Progenitor cell of endocrine pancreas (in vitro differentiated cells): ENCODE measurements around the gene PANX1. TPM values are rescaled to one million over a fixed set of nuclear protein-coding genes. Genes with fewer than 3 reads are reported as not detected.

Experiments
- DNase-seq: peaks from one replicate; pipeline ENCODE4 v3.0.0; 2021; ENCODE audit warnings: low spot score; ENCODE audit not compliant: unreplicated experiment
- H3K27ac Mint-ChIP-seq: 2 replicates; pipeline ENCODE4 v1.8.0; 2021; ENCODE audit warnings: mild to moderate bottlenecking, moderate library complexity, mixed read lengths
- H3K27me3 Mint-ChIP-seq: 2 replicates; pipeline ENCODE4 v1.8.0; 2021; ENCODE audit warnings: mixed read lengths
- H3K36me3 Mint-ChIP-seq: 2 replicates; pipeline ENCODE4 v1.8.0; 2022; ENCODE audit warnings: mixed read lengths; ENCODE audit not compliant: insufficient read depth
- H3K4me1 Mint-ChIP-seq: 2 replicates; pipeline ENCODE4 v1.8.0; 2021; ENCODE audit warnings: low read depth, mixed read lengths
- H3K4me3 Mint-ChIP-seq: 2 replicates; pipeline ENCODE4 v1.8.0; 2021; ENCODE audit warnings: low read depth, mild to moderate bottlenecking, moderate library complexity, mixed read lengths
- H3K9me3 Mint-ChIP-seq: 2 replicates; pipeline ENCODE4 v1.8.0; 2021; ENCODE audit warnings: low read depth, mixed read lengths
- CTCF ChIP-seq: fragments of 200-600 bp; sonication (generic); IDR thresholded peaks from one replicate; pipeline ENCODE4 v1.5.0; 2021; ENCODE audit warnings: antibody characterized with exemption, mild to moderate bottlenecking; ENCODE audit not compliant: unreplicated experiment
- total RNA-seq: library from RNA; stranded (reverse); gene quantifications from 2 replicates; pipeline ENCODE4 v1.2.1, GENCODE V29; 2021

Gene PANX1
- total RNA-seq, 1 donor from 2014 or later = 31.9 TPM

GRCh38 chr11:94145916-94146315 lies 17.3 kb downstream of the PANX1 start:
- Mint-ChIP-seq H3K4me1 (peaks cover 13% of the 10 kb centered on the region), H3K4me3 (no peak overlapping the region), H3K27me3 (no peaks in the 10 kb centered on the region), H3K27ac (no peak overlapping the region), H3K9me3 (no peaks in the 10 kb centered on the region), H3K36me3 (no peaks in the 10 kb centered on the region)
- TF ChIP-seq CTCF = no peak
- no peak for DNase-seq

- H3K36me3 Mint-ChIP-seq = no peaks in the 10 kb centered on the region
- H3K27ac Mint-ChIP-seq = no peak overlapping the region
- H3K4me1 Mint-ChIP-seq = peaks cover 18% of the 10 kb centered on the region
- TF ChIP-seq CTCF = no peak
- DNase-seq = no peak
- H3K27me3 Mint-ChIP-seq = no peaks in the 10 kb centered on the region
- H3K4me3 Mint-ChIP-seq = no peak overlapping the region
- no peaks in the 10 kb centered on the region for H3K9me3 Mint-ChIP-seq
Observed at GRCh38 chr11:94147433-94147845, 18.8 kb downstream of the PANX1 start.

- H3K9me3 Mint-ChIP-seq = no peaks in the 10 kb centered on the region
- no peaks in the 10 kb centered on the region for H3K36me3 Mint-ChIP-seq
- no peak for TF ChIP-seq CTCF
- no peak overlapping the region for H3K27ac Mint-ChIP-seq
- H3K4me3 Mint-ChIP-seq = no peak overlapping the region
- DNase-seq = no peak
- H3K4me1 Mint-ChIP-seq = peaks cover 23% of the 10 kb centered on the region
- H3K27me3 Mint-ChIP-seq = no peaks in the 10 kb centered on the region
Observed at GRCh38 chr11:94148189-94148588, 19.5 kb downstream of the PANX1 start.

GRCh38 chr11:94149431-94150017 lies 20.9 kb downstream of the PANX1 start:
- no peaks in the 10 kb centered on the region for H3K9me3 Mint-ChIP-seq
- no peaks in the 10 kb centered on the region for H3K27me3 Mint-ChIP-seq
- H3K4me3 Mint-ChIP-seq = no peak overlapping the region
- no peak overlapping the region for H3K27ac Mint-ChIP-seq
- TF ChIP-seq CTCF = no peak
- no peaks in the 10 kb centered on the region for H3K36me3 Mint-ChIP-seq
- DNase-seq = no peak
- H3K4me1 Mint-ChIP-seq = peaks cover 31% of the 10 kb centered on the region

DNA sequence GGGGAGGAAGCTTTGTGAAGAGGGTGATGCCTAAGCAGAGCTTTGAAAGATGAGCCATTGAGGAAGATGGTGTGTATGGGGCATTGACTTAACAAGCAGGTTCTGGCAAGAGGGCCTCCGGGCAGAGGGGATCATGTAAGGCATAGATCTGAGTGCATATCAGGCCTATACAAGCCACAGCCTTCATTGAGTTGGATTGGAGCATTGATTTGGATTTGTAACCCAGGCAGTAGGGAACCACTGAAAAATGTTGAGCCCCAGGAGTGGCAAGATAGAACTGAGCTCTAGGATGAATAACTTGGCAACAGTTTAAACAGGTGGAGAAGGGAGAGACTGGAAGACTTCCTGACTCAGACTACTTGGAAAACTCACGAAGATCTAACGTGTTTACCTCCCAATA lies 21.4 kb downstream of the PANX1 start:
- Mint-ChIP-seq H3K4me3 (no peak overlapping the region), H3K27ac (no peak overlapping the region), H3K27me3 (no peaks in the 10 kb centered on the region), H3K9me3 (no peaks in the 10 kb centered on the region), H3K4me1 (peaks cover 31% of the 10 kb centered on the region), H3K36me3 (no peaks in the 10 kb centered on the region)
- no peak for TF ChIP-seq CTCF
- DNase-seq = no peak
